Nephron (organoid): ENCODE data around the gene ADAMTS2.

Source experiments
- H3K27ac Mint-ChIP-seq, 3 experiments: 2 replicates each; pipeline ENCODE4 v1.8.0; 2020; ENCODE audit warnings: mixed read lengths in 3 of 3, mild to moderate bottlenecking in 2 of 3, moderate library complexity in 1 of 3
- H3K27me3 Mint-ChIP-seq: 2 replicates; pipeline ENCODE4 v1.8.0; 2021; ENCODE audit warnings: low read depth, mild to moderate bottlenecking, moderate library complexity, mixed read lengths
- H3K36me3 Mint-ChIP-seq: 2 replicates; pipeline ENCODE4 v1.8.0; 2020; ENCODE audit warnings: low read depth, mixed read lengths
- H3K4me1 Mint-ChIP-seq: 2 replicates; pipeline ENCODE4 v1.8.0; 2020; ENCODE audit warnings: mixed read lengths
- H3K4me3 Mint-ChIP-seq, 3 experiments: 2 replicates each; pipeline ENCODE4 v1.8.0; 2020; ENCODE audit warnings: mild to moderate bottlenecking in 3 of 3, mixed read lengths in 3 of 3, moderate library complexity in 2 of 3
- H3K9me3 Mint-ChIP-seq: 2 replicates; pipeline ENCODE4 v1.8.0; 2020; ENCODE audit warnings: mixed read lengths
- TF ChIP-seq, protein P1 (sequence below), 3 experiments: fragments of 200-600 bp; sonication (generic); IDR thresholded peaks; one replicate each; pipeline ENCODE4 v1.5.0; 2021; ENCODE audit warnings: antibody characterized with exemption in 3 of 3; ENCODE audit not compliant: unreplicated experiment in 3 of 3

Gene ADAMTS2

GRCh38 chr5:179258001-179258921 lies 87.0 kb downstream of the ADAMTS2 start:
- no peaks in the 10 kb centered on the region for H3K36me3 Mint-ChIP-seq
- no peak overlapping the region for H3K4me3 Mint-ChIP-seq
- H3K27me3 Mint-ChIP-seq = peaks cover 4% of the 10 kb centered on the region
- TF ChIP-seq, protein P1, sequence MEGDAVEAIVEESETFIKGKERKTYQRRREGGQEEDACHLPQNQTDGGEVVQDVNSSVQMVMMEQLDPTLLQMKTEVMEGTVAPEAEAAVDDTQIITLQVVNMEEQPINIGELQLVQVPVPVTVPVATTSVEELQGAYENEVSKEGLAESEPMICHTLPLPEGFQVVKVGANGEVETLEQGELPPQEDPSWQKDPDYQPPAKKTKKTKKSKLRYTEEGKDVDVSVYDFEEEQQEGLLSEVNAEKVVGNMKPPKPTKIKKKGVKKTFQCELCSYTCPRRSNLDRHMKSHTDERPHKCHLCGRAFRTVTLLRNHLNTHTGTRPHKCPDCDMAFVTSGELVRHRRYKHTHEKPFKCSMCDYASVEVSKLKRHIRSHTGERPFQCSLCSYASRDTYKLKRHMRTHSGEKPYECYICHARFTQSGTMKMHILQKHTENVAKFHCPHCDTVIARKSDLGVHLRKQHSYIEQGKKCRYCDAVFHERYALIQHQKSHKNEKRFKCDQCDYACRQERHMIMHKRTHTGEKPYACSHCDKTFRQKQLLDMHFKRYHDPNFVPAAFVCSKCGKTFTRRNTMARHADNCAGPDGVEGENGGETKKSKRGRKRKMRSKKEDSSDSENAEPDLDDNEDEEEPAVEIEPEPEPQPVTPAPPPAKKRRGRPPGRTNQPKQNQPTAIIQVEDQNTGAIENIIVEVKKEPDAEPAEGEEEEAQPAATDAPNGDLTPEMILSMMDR (IDR thresholded peaks at IDR 0.05; ENCODE audit: unreplicated experiment in 3 of 3) = no peak
- H3K4me1 Mint-ChIP-seq = peaks cover 60% of the 10 kb centered on the region
- H3K27ac Mint-ChIP-seq = peak overlapping the region in 2 of 3 experiments; percentile 96
- no peaks in the 10 kb centered on the region for H3K9me3 Mint-ChIP-seq

DNA sequence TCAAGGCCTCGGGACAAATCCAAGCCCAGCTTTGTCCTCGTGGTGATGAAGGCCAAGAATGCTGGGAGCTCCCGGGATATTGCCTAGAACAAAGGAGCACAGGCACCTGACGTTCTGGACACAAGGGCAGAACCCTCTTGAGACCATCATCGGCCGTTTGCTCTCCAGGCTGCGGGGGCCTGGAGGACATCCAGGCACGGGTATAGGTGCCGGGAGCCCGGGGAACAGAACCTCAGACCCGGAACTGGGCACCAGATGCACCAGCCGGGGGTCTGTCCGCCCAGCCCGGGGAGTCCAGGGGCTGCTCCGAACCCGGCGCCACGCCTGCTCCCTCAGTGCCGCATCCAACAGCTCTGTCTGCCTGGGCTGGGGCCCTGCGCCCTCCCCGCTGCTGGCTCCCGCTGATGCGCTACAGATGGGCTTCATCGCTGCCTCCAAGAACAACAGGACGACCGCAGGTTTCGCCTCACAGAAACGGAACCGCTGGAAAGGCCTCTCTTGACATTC lies 88.0 kb downstream of the ADAMTS2 start:
- peak overlapping the region; percentile 35 to 96 (median 96) for H3K27ac Mint-ChIP-seq
- H3K9me3 Mint-ChIP-seq = no peaks in the 10 kb centered on the region
- TF ChIP-seq, protein P1 (IDR thresholded peaks at IDR 0.05; ENCODE audit: unreplicated experiment in 3 of 3) = no peak
- peak overlapping the region in 1 of 3 experiments; percentile 34 for H3K4me3 Mint-ChIP-seq
- peaks cover 55% of the 10 kb centered on the region for H3K4me1 Mint-ChIP-seq
- no peaks in the 10 kb centered on the region for H3K36me3 Mint-ChIP-seq
- no peaks in the 10 kb centered on the region for H3K27me3 Mint-ChIP-seq

DNA sequence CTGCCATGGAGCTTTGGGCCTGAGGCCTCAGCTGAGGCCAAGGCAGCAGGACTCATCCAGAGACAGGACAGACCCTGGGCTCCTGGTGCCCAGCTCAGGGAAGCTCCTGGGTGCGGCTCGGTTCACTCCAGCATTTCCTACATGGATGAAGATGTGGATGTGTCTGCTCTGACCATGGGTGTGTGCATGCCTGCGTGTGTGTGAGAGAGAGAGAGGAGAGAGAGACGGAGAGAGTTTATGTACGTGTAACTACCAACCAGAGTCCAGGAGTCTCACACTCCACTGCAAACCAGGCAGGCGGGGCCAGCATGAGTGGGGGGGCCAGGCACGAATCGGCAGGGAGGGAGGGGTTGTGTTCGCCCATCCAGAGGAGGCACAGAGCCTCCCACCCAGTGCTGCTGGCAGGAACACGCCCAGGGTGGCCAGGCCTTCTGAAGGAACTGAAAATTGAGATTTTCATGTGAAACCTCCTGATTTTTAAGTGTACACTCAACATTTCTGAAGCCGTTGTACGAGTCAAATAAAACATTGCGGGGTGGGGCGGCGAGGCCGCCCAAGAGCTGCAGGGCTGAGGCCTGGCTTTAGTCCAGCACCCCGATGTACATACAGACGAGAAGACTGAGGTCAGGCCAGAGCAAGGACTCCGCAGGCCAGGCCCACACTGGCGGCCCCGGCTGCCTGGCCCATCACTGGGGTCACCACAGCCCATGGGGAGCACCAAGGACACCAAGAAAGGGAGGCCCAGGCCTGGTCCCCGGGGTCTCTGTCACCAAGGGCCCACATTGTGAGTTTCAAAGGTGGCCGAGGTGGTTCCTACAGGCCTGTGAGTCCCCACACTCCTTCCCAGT lies 88.7 kb downstream of the ADAMTS2 start:
- Mint-ChIP-seq H3K4me3 (peak overlapping the region in 1 of 3 experiments; percentile 6), H3K27me3 (no peaks in the 10 kb centered on the region), H3K4me1 (peaks cover 54% of the 10 kb centered on the region), H3K27ac (peak overlapping the region in 2 of 3 experiments; percentile 47 to 71), H3K9me3 (no peaks in the 10 kb centered on the region), H3K36me3 (no peaks in the 10 kb centered on the region)
- TF ChIP-seq, protein P1 (IDR thresholded peaks at IDR 0.05; ENCODE audit: unreplicated experiment in 3 of 3) = no peak

DNA sequence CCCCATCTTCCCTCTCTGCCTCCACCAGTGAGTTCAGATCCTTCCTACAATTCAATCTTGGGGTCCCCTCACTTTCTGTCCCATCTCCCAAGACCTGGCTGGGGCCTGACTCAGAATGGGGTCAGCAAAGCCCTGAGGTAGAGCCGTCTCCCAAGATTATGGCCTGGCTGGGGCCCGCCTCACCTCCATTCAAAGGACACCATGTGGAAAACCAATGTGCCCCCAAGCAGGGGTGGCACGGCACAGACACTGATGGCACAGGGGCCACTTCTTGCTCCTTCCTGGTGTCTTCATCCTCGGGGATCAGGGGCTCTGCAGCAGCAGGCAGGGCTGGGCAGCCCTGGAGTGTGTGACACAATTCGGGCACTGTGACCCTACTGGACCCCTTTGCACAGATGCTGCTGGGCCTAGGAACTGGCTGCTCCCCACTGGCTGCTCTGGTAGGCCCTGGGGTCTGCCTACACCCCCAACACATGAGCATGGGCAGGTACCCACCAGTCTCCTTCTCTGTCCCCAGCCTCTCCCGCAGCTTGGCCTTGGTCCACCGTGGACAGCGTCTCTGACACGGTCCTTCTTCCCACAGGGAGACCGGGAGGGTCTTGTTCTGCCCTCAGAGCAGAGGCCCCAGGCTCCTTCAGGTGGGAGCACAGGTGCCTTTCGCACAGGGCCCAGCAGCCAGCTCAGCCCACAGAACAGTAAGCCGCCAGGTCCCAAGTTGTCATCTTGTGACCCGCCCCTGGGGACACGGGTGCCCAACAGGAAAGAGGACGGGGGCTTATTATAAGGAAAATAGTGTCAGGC lies 89.5 kb downstream of the ADAMTS2 start:
- peak overlapping the region in 2 of 3 experiments; percentile 47 to 71 for H3K27ac Mint-ChIP-seq
- TF ChIP-seq, protein P1 (IDR thresholded peaks at IDR 0.05; ENCODE audit: unreplicated experiment in 3 of 3) = no peak
- no peaks in the 10 kb centered on the region for H3K9me3 Mint-ChIP-seq
- H3K4me1 Mint-ChIP-seq = peaks cover 47% of the 10 kb centered on the region
- no peak overlapping the region for H3K4me3 Mint-ChIP-seq
- H3K27me3 Mint-ChIP-seq = peaks cover 3% of the 10 kb centered on the region
- H3K36me3 Mint-ChIP-seq = no peaks in the 10 kb centered on the region

GRCh38 chr5:179254638-179255271 lies 90.5 kb downstream of the ADAMTS2 start:
- peak overlapping the region in 2 of 3 experiments; percentile 7 to 57 for H3K27ac Mint-ChIP-seq
- H3K4me3 Mint-ChIP-seq = peak overlapping the region in 1 of 3 experiments; percentile 2
- peaks cover 43% of the 10 kb centered on the region for H3K4me1 Mint-ChIP-seq
- peaks cover 7% of the 10 kb centered on the region for H3K27me3 Mint-ChIP-seq
- TF ChIP-seq, protein P1 (IDR thresholded peaks at IDR 0.05; ENCODE audit: unreplicated experiment in 3 of 3) = no peak
- H3K9me3 Mint-ChIP-seq = no peaks in the 10 kb centered on the region
- no peaks in the 10 kb centered on the region for H3K36me3 Mint-ChIP-seq
